ENCODE measurements around the gene TRPM2. TPM values are rescaled to one million over a fixed set of nuclear protein-coding genes. Genes with fewer than 3 reads are reported as not detected.

The TRPM2 gene
- total RNA-seq, 1 experiment from 2014 or later = 28.1 TPM

DNA sequence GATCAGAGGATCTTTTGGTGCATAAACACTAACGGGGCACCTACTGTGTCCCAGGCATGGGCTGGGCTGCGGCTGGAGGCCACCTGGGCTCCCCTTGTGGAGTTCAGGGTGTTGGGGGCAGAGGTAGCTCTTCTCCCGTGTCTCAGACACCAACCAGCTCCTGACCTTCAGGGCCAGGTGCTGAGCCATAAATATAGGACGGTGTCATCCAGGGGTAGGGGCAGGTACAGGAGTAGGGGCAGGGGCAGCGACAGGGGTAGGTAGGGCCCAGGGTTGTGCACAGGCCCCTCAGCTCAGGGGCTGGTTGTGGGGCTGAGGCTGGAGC is 83.9 kb downstream of the TRPM2 start:
- no peaks in the 10 kb centered on the region for H3K9me3 ChIP-seq (ENCODE audit: control insufficient read depth in 1 of 2, insufficient read depth in 1 of 2, low read depth in 1 of 2, low read length in 2 of 2)
- H2AFZ ChIP-seq (ENCODE audit: low read depth, low read length, poor library complexity, severe bottlenecking) = no peak overlapping the region
- BruUV-seq (replicated peaks) = no TSS peak
- ChIA-PET RAD21 (ENCODE audit: low non-redundant PET in 1 of 2, low total read pairs in 2 of 2, uncharacterized antibody in 2 of 2, unreplicated experiment in 2 of 2) (no interaction called here), POLR2A (no interaction called here), CTCF (no interaction called here)
- no peak overlapping the region for H3K4me3 ChIP-seq (replicated peaks in 1 of 2; ENCODE audit: low read depth in 1 of 2, low read length in 2 of 2)
- no peak for TF ChIP-seq POLR2A (IDR thresholded peaks at IDR 0.05; ENCODE audit: borderline replicate concordance, extremely low read depth, insufficient read depth, insufficient read length)
- no peaks in the 10 kb centered on the region for H4K20me1 ChIP-seq (ENCODE audit: insufficient read depth)
- DNase-seq (ENCODE audit: low read depth, low spot score) (no peak), ATAC-seq (no peak)
- H3K27me3 ChIP-seq (ENCODE audit: insufficient read depth, low read length) = no peaks in the 10 kb centered on the region
- H3K79me2 ChIP-seq (ENCODE audit: insufficient read depth, low read length) = peaks cover 13% of the 10 kb centered on the region; the same call in 1 of the 2 replicates
- no peaks in the 10 kb centered on the region for H3K9me2 ChIP-seq (ENCODE audit: insufficient read depth)
- intact Hi-C loops (cut with micrococcal nuclease) = no loop called here
- H3K4me2 ChIP-seq (ENCODE audit: low read length) = no peak overlapping the region
- peaks cover 2 to 16% of the 10 kb centered on the region in 2 experiments; a peak in 3 of 4 replicates for H3K36me3 ChIP-seq (ENCODE audit: control insufficient read depth in 1 of 2, insufficient read depth in 2 of 2, low read length in 2 of 2)
- H3K4me1 ChIP-seq (ENCODE audit: control insufficient read depth in 1 of 2, insufficient read depth in 2 of 2, low read length in 2 of 2) = no peaks in the 10 kb centered on the region
- no peak overlapping the region for H3K9ac ChIP-seq (ENCODE audit: low read length)
- no peak overlapping the region for H3K27ac ChIP-seq (ENCODE audit: low read depth, low read length)

GRCh38 chr21:44437696-44438431 is 84.4 kb downstream of the TRPM2 start:
- no peak for DNase-seq (ENCODE audit: low read depth, low spot score)
- intact Hi-C loops (cut with micrococcal nuclease) = no loop called here
- CTCF ChIA-PET = no interaction called here

More at GRCh38 chr21:44437696-44438431, 84.4 kb downstream of the TRPM2 start:
- Histone ChIP-seq H3K79me2 (ENCODE audit: insufficient read depth, low read length) (peaks cover 8% of the 10 kb centered on the region; the same call in 1 of the 2 replicates), H3K27ac (ENCODE audit: low read depth, low read length) (no peak overlapping the region), H3K27me3 (ENCODE audit: insufficient read depth, low read length) (no peaks in the 10 kb centered on the region), H2AFZ (ENCODE audit: low read depth, low read length, poor library complexity, severe bottlenecking) (no peak overlapping the region), H3K4me1 (ENCODE audit: control insufficient read depth in 1 of 2, insufficient read depth in 2 of 2, low read length in 2 of 2) (no peaks in the 10 kb centered on the region), H3K36me3 (ENCODE audit: control insufficient read depth in 1 of 2, insufficient read depth in 2 of 2, low read length in 2 of 2) (peaks cover 2 to 16% of the 10 kb centered on the region in 2 experiments; a peak in 3 of 4 replicates), H3K9me3 (ENCODE audit: control insufficient read depth in 1 of 2, insufficient read depth in 1 of 2, low read depth in 1 of 2, low read length in 2 of 2) (no peaks in the 10 kb centered on the region), H4K20me1 (ENCODE audit: insufficient read depth) (no peaks in the 10 kb centered on the region), H3K9me2 (ENCODE audit: insufficient read depth) (no peaks in the 10 kb centered on the region), H3K9ac (ENCODE audit: low read length) (no peak overlapping the region), H3K4me3 (replicated peaks in 1 of 2; ENCODE audit: low read depth in 1 of 2, low read length in 2 of 2) (no peak overlapping the region), H3K4me2 (ENCODE audit: low read length) (no peak overlapping the region)
- ChIA-PET RAD21 (ENCODE audit: low non-redundant PET in 1 of 2, low total read pairs in 2 of 2, uncharacterized antibody in 2 of 2, unreplicated experiment in 2 of 2) (no interaction called here), POLR2A (no interaction called here)
- no TSS peak for BruUV-seq (replicated peaks)
- no peak for TF ChIP-seq MAX (IDR thresholded peaks at IDR 0.05)
- no peak for TF ChIP-seq ZFX (IDR thresholded peaks at IDR 0.05)
- TF ChIP-seq, protein P1, sequence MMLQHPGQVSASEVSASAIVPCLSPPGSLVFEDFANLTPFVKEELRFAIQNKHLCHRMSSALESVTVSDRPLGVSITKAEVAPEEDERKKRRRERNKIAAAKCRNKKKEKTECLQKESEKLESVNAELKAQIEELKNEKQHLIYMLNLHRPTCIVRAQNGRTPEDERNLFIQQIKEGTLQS (IDR thresholded peaks at IDR 0.05) = no peak
- TF ChIP-seq CTCF (IDR thresholded peaks at IDR 0.05 in 2 of 3, conservative IDR thresholded peaks at IDR 0.05 in 1 of 3; ENCODE audit: borderline replicate concordance in 1 of 3, insufficient read depth in 1 of 3, low read depth in 2 of 3, low read length in 2 of 3) = no peak
- ATAC-seq = no peak
